Measurements from ENCODE around the gene PRLHR. TPM values are rescaled to one million over a fixed set of nuclear protein-coding genes. Genes with fewer than 3 reads are reported as not detected.

PRLHR gene
- total RNA-seq = not detected

DNA sequence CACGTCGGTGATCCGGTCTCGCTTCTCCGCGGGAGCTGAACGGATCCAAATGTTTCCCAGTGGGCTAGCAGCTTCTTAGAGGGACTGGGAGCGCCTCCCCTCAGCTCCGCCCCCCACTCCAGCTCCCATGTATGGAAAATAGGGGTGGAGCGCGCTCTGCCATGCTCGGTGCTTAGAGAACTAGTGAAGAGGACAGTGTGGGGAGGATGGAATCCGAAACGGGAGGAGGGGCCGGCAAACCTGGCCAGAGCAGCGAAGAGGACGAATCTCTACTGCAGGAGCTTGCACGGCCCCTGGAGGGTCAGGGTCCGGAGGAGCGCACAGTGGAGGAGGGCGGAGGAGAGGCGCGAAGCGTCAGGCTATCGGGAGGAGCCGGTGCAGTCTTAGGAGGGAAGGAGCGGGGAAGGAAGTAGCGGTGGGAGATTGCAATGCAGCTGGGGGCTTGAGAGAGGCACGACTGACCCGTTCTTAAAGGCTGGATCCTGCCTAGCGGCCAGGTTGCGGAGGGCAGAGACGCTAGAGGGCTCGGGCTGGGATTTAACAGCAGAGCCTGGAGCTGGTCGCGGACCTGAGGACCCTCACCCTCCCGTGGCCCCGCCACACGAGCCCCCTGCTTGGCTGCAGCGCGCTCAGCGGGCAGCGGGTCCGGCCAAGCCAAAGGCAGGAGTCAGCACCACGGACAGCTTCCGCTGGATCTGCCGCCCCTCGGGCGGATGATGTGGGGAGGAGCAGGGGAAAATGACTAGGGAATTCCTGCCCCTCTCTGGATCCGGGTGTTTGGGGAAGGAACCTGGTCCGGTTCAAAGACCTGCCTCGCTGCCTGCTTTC, at the start of gene PRLHR:
Gene PRLHR, minus strand, starts transcription at position 51 of the 828 bp plus-strand sequence. CDS start 404 bp downstream, outside the sequence.
- H3K4me3 ChIP-seq = no peak within 1 kb of the TSS
- intact Hi-C loops (cut with DNase I; ENCODE audit: low total_unique reads) = loop anchor here (10.0 kb wide), 1 partner anchor 109 kb away; no protein-coding TSS in a partner anchor

DNA sequence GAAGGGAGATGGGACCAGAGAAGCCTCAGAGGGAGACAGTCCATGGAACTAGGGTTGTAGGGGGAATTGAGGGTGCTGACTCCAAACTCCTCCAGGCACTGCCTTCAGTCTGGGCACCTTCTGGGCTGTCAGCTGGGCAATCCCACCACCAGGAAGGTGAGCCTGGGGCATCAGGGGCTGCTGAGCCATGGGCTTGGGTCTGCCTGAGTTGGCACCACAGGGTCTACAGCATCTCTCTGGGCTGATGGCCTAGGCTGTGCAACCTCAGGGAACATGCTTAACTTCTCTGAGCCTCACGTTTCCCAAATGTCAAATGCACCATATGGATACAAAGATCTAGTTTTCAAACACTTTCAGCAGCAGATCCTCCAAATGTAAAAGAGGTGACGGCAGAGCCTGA, 46.8 kb upstream of the PRLHR start:
- H3K4me3 ChIP-seq = no peak overlapping the region
- intact Hi-C loops (cut with DNase I; ENCODE audit: low total_unique reads) = no loop called here
- no peaks in the 10 kb centered on the region for H3K36me3 ChIP-seq
- no peak for DNase-seq (ENCODE audit: low spot score in 2 of 2)
- H3K27ac ChIP-seq = no peak overlapping the region
- H3K4me1 ChIP-seq = no peaks in the 10 kb centered on the region
- H3K27me3 ChIP-seq = no peaks in the 10 kb centered on the region
- TF ChIP-seq POLR2A (IDR thresholded peaks at IDR 0.05) = no peak
- TF ChIP-seq, protein P1, sequence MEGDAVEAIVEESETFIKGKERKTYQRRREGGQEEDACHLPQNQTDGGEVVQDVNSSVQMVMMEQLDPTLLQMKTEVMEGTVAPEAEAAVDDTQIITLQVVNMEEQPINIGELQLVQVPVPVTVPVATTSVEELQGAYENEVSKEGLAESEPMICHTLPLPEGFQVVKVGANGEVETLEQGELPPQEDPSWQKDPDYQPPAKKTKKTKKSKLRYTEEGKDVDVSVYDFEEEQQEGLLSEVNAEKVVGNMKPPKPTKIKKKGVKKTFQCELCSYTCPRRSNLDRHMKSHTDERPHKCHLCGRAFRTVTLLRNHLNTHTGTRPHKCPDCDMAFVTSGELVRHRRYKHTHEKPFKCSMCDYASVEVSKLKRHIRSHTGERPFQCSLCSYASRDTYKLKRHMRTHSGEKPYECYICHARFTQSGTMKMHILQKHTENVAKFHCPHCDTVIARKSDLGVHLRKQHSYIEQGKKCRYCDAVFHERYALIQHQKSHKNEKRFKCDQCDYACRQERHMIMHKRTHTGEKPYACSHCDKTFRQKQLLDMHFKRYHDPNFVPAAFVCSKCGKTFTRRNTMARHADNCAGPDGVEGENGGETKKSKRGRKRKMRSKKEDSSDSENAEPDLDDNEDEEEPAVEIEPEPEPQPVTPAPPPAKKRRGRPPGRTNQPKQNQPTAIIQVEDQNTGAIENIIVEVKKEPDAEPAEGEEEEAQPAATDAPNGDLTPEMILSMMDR (IDR thresholded peaks at IDR 0.05) = no peak
- H3K9me3 ChIP-seq = peaks cover 0 to 10% of the 10 kb centered on the region in 2 donors

More for the DNA sequence above, at the start of gene PRLHR:
- H3K4me1 ChIP-seq = no peaks in the 10 kb centered on the region
- DNase-seq (ENCODE audit: low spot score in 2 of 2) = no peak
- H3K36me3 ChIP-seq = no peaks in the 10 kb centered on the region
- TF ChIP-seq, protein P1 (IDR thresholded peaks at IDR 0.05) = no peak
- TF ChIP-seq POLR2A (IDR thresholded peaks at IDR 0.05) = no peak
- no peak for TF ChIP-seq POLR2AphosphoS5 (IDR thresholded peaks at IDR 0.05)
- no peaks in the 10 kb centered on the region for H3K9me3 ChIP-seq
- no peak within 1 kb of the TSS for H3K27ac ChIP-seq
- peaks cover 0 to 88% of the 10 kb centered on the region in 2 donors for H3K27me3 ChIP-seq

DNA sequence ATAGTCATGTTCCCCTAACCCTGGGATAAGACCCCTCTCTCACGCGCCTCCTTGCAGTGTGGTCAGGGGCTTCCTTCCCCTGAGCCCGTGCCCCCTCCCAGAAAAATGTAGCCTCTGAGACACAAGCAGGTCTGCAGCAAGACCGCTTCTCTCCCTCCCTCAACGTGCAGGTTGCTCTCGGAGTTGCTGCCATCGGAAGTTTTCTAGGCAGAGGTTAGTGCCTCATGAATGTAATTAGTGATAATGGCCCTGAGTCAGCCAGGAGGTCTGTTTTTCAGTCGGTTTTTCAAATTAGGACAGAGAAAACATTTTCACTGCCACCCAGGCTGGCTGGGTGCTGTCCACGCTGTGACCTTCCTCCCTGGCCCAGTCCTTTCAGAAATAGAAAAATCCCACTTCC, 43.2 kb upstream of the PRLHR start:
- Histone ChIP-seq H3K36me3 (no peaks in the 10 kb centered on the region), H3K27me3 (no peaks in the 10 kb centered on the region), H3K4me3 (no peak overlapping the region), H3K9me3 (peaks cover 0 to 10% of the 10 kb centered on the region in 2 donors), H3K27ac (no peak overlapping the region), H3K4me1 (no peaks in the 10 kb centered on the region)
- TF ChIP-seq POLR2AphosphoS5 (IDR thresholded peaks at IDR 0.05) (no peak), POLR2A (IDR thresholded peaks at IDR 0.05) (no peak)
- TF ChIP-seq, protein P1 (IDR thresholded peaks at IDR 0.05) = no peak
- intact Hi-C loops (cut with DNase I; ENCODE audit: low total_unique reads) = no loop called here
- no peak for DNase-seq (ENCODE audit: low spot score in 2 of 2)

DNA sequence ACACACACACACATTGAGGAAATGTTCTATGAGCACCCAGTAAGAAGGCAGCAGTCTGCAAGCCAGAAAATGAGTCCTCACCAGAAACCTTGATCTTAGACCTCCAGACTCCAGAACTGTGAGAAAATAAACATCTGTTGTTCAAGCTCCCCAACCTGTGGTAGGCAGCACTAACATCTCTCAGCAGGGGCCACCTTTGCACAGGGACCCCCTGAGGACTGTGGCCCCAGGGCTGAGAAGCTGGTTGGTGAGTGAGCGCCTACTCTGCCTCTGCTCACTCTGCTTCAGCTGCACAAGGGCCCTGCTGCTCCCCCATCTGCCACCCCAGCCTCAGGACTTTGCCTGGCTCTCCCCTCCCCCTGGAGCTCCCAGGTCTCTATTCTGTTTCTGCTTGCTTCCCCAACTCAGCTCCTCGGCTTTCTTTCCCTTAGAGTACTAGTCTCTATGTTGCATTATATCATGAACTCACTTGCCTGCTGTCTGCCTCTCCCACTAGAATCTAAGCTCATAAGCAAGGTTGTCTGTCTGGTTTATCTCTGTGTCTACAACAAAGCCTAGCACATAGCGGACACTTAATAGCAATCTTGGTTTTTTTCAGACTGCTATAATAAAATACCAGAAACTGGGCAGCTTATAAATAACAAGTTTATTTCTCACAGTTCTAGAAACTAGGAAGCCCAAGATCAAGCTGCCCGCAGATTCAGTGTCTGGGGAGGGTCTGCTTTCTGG, 40.4 kb upstream of the PRLHR start:
- no peak for TF ChIP-seq POLR2A (IDR thresholded peaks at IDR 0.05)
- no peak for TF ChIP-seq POLR2AphosphoS5 (IDR thresholded peaks at IDR 0.05)
- TF ChIP-seq, protein P1 (IDR thresholded peaks at IDR 0.05) = no peak

DNA sequence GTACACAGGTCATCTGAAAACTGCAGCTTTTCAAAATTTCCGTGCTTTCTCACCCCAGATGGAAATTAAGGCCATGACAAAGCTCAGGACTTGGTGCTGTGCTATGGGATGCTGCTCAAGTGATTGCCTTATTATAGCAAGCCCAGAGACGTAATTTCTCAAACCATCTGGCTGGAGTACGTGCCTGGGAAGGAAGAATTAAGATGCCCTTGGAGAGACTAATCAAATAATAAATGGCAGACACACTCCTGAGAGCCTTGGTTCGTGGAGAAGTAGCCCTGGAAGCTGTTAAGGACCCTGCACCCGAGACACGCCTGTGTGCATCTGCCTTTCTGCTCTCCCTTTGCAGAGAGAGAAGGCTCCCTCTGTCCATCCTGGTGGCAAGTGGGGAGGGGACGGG, 38.3 kb upstream of the PRLHR start:
- peaks cover 0 to 3% of the 10 kb centered on the region in 2 donors for H3K27me3 ChIP-seq
- H3K4me1 ChIP-seq = no peaks in the 10 kb centered on the region
- H3K36me3 ChIP-seq = no peaks in the 10 kb centered on the region
- DNase-seq (ENCODE audit: low spot score in 2 of 2) = no peak
- intact Hi-C loops (cut with DNase I; ENCODE audit: low total_unique reads) = no loop called here
- H3K9me3 ChIP-seq = no peaks in the 10 kb centered on the region
- TF ChIP-seq POLR2AphosphoS5 (IDR thresholded peaks at IDR 0.05) = no peak
- TF ChIP-seq, protein P1 (IDR thresholded peaks at IDR 0.05) = no peak
- TF ChIP-seq POLR2A (IDR thresholded peaks at IDR 0.05) = no peak
- H3K27ac ChIP-seq = no peak overlapping the region
- no peak overlapping the region for H3K4me3 ChIP-seq

More for the DNA sequence above, 40.4 kb upstream of the PRLHR start:
- peaks cover 0 to 3% of the 10 kb centered on the region in 2 donors for H3K27me3 ChIP-seq
- H3K4me1 ChIP-seq = no peaks in the 10 kb centered on the region
- intact Hi-C loops (cut with DNase I; ENCODE audit: low total_unique reads) = no loop called here
- H3K27ac ChIP-seq = no peak overlapping the region
- no peaks in the 10 kb centered on the region for H3K36me3 ChIP-seq
- no peak overlapping the region for H3K4me3 ChIP-seq
- peaks cover 0 to 8% of the 10 kb centered on the region in 2 donors for H3K9me3 ChIP-seq
- no peak for DNase-seq (ENCODE audit: low spot score in 2 of 2)

Measured in breast epithelium (tissue), 4 donors.